MM.1S (cell line): Measurements from ENCODE around the gene MRGPRG.

ENCODE experiments used
- DNase-seq: peaks from one replicate; pipeline ENCODE4 v3.0.0-alpha.2; 2015
- H2AFZ ChIP-seq: fragments of 300-600 bp; sonication (generic); 2 replicates; pipeline ENCODE4 v1.6.0; 2016; ENCODE audit warnings: antibody characterized with exemption, low read length
- H3F3A ChIP-seq: fragments of 300-600 bp; sonication (generic); 2 replicates; pipeline ENCODE4 v1.6.1; 2016; ENCODE audit warnings: mild to moderate bottlenecking, antibody characterized with exemption, low read length, moderate library complexity, mixed read lengths; ENCODE audit not compliant: insufficient read depth
- H3K27ac ChIP-seq: fragments of 300-600 bp; sonication (generic); 2 replicates; pipeline ENCODE4 v1.5.1; 2016; ENCODE audit warnings: mild to moderate bottlenecking, low read length
- H3K27me3 ChIP-seq: fragments of 300-600 bp; sonication (generic); replicated peaks from 2 replicates; pipeline ENCODE4 v1.6.0; 2016; ENCODE audit warnings: low read length; ENCODE audit not compliant: insufficient read depth
- H3K36me3 ChIP-seq: fragments of 300-600 bp; sonication (generic); replicated peaks from 2 replicates; pipeline ENCODE4 v1.6.1; 2016; ENCODE audit warnings: mild to moderate bottlenecking, low read length, mixed read lengths; ENCODE audit not compliant: insufficient read depth
- H3K4me1 ChIP-seq: fragments of 300-600 bp; sonication (generic); 2 replicates; pipeline ENCODE4 v1.6.1; 2016; ENCODE audit warnings: low read length, mixed read lengths
- H3K4me2 ChIP-seq: fragments of 300-600 bp; sonication (generic); 2 replicates; pipeline ENCODE4 v1.6.0; 2016; ENCODE audit warnings: low read depth, low read length
- H3K4me3 ChIP-seq: fragments of 300-600 bp; sonication (generic); 2 replicates; pipeline ENCODE4 v1.5.1; 2016; ENCODE audit warnings: low read length, mixed read lengths
- H3K79me2 ChIP-seq: fragments of 300-600 bp; sonication (generic); 2 replicates; pipeline ENCODE4 v1.6.1; 2016; ENCODE audit warnings: mixed run types, low read length, mixed read lengths
- H3K9ac ChIP-seq: fragments of 300-600 bp; sonication (generic); 2 replicates; pipeline ENCODE4 v1.6.1; 2016; ENCODE audit warnings: low read length, mixed read lengths
- H3K9me2 ChIP-seq: fragments of 300-600 bp; sonication (generic); replicated peaks from 2 replicates; pipeline ENCODE4 v1.6.1; 2016; ENCODE audit warnings: mild to moderate bottlenecking, low read length, mixed read lengths; ENCODE audit not compliant: insufficient read depth
- H3K9me3 ChIP-seq: fragments of 300-600 bp; sonication (generic); replicated peaks from 2 replicates; pipeline ENCODE4 v1.6.1; 2016; ENCODE audit warnings: mild to moderate bottlenecking, low read length, mixed read lengths; ENCODE audit not compliant: insufficient read depth
- H4K20me1 ChIP-seq: fragments of 300-600 bp; sonication (generic); 2 replicates; pipeline ENCODE4 v1.6.1; 2016; ENCODE audit warnings: mild to moderate bottlenecking, low read length, moderate library complexity, mixed read lengths; ENCODE audit not compliant: insufficient read depth
- CTCF ChIP-seq: fragments of 300-600 bp; sonication (generic); IDR thresholded peaks from 2 replicates; pipeline ENCODE4 v1.5.1; 2016; ENCODE audit warnings: antibody characterized with exemption, low read length, mixed read lengths
- EZH2 ChIP-seq: fragments of 300-600 bp; sonication (generic); optimal IDR thresholded peaks from 2 replicates; pipeline ENCODE3; 2017; ENCODE audit warnings: low read depth, mild to moderate bottlenecking, antibody characterized with exemption, low read length, mixed read lengths
- EZH2phosphoT487 ChIP-seq: fragments of 300-600 bp; sonication (generic); IDR thresholded peaks from 2 replicates; pipeline ENCODE4 v1.6.1; 2018; ENCODE audit warnings: antibody characterized with exemption, low read length

The MRGPRG gene

GRCh38 chr11:3213659-3214419 is 4.8 kb downstream of the MRGPRG start:
- H3K27ac ChIP-seq, result no peak overlapping the region
- H2AFZ ChIP-seq, result no peak overlapping the region
- no peaks in the 10 kb centered on the region for H3K9me3 ChIP-seq
- no peak overlapping the region for H3K9ac ChIP-seq
- no peak overlapping the region for H3K4me3 ChIP-seq
- H3K36me3 ChIP-seq, result no peaks in the 10 kb centered on the region
- H3F3A ChIP-seq, result no peaks in the 10 kb centered on the region
- H3K4me1 ChIP-seq, result no peaks in the 10 kb centered on the region
- peaks cover 38% of the 10 kb centered on the region for H3K27me3 ChIP-seq
- no peak for DNase-seq
- H3K4me2 ChIP-seq, result no peak overlapping the region
- H3K9me2 ChIP-seq, result no peaks in the 10 kb centered on the region
- TF ChIP-seq EZH2phosphoT487 (no peak), EZH2 (no peak), CTCF (no peak)
- H3K79me2 ChIP-seq, result no peaks in the 10 kb centered on the region
- no peaks in the 10 kb centered on the region for H4K20me1 ChIP-seq

GRCh38 chr11:3208272-3208671 is 10.3 kb downstream of the MRGPRG start:
- Histone ChIP-seq H2AFZ (no peak overlapping the region), H3K27ac (no peak overlapping the region), H3K9me2 (no peaks in the 10 kb centered on the region), H3F3A (no peaks in the 10 kb centered on the region), H3K36me3 (no peaks in the 10 kb centered on the region), H3K4me2 (no peak overlapping the region), H4K20me1 (no peaks in the 10 kb centered on the region), H3K79me2 (no peaks in the 10 kb centered on the region), H3K4me1 (no peaks in the 10 kb centered on the region), H3K9ac (no peak overlapping the region), H3K4me3 (no peak overlapping the region), H3K9me3 (no peaks in the 10 kb centered on the region), H3K27me3 (peaks cover 17% of the 10 kb centered on the region)
- DNase-seq, result no peak
- no peak for TF ChIP-seq EZH2
- TF ChIP-seq CTCF, result no peak
- no peak for TF ChIP-seq EZH2phosphoT487

GRCh38 chr11:3207526-3208189 is 11.0 kb downstream of the MRGPRG start:
- no peak overlapping the region for H3K27ac ChIP-seq
- no peaks in the 10 kb centered on the region for H3K36me3 ChIP-seq
- no peaks in the 10 kb centered on the region for H3K9me3 ChIP-seq
- no peaks in the 10 kb centered on the region for H3K79me2 ChIP-seq
- no peak overlapping the region for H3K9ac ChIP-seq
- peaks cover 23% of the 10 kb centered on the region for H3K27me3 ChIP-seq
- no peak for TF ChIP-seq EZH2
- no peak for TF ChIP-seq EZH2phosphoT487
- no peak for TF ChIP-seq CTCF
- no peaks in the 10 kb centered on the region for H3K9me2 ChIP-seq
- no peak for DNase-seq
- no peak overlapping the region for H3K4me3 ChIP-seq
- no peaks in the 10 kb centered on the region for H3F3A ChIP-seq
- no peak overlapping the region for H2AFZ ChIP-seq
- no peaks in the 10 kb centered on the region for H3K4me1 ChIP-seq
- no peak overlapping the region for H3K4me2 ChIP-seq
- H4K20me1 ChIP-seq, result no peaks in the 10 kb centered on the region
